ENCODE results near the gene PPP2R3A.
A peak's percentile ranks its signal among the peaks of the same experiment; 100 is the strongest.
"Not testable (repeated sequence)": the region's sequence is repeated elsewhere in the genome, so short reads cannot be mapped to it uniquely, and the experiment has no call there.

PPP2R3A gene

DNA sequence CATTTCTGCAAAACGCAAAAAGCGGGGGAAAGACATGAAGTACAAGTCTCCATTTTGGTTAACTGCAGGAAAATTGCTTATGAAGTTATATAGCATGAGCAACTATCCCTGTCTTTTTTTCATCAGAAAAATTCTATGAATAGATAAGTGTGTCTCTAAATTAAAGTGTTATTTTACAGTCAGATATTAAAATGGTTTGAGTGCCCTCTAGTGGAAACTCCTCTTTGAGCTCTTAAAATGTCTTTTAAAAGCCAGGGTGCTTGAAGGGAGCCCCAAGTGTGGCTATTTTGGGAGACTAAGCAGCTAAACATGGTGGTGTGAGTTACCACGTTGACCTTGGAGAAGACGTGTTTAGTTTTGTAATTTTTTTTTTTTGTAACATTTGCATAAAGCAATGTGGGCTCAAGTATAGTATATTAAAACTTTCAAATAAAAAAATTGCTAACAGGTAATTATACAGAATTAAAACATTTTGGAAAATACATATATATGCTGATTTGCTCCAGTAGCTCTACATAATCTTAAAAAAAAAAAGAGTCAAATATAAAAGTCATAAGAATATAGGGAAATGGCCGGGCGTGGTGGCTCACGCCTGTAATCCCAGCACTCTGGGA, 77.2 kb downstream of the PPP2R3A start:
- peak in 1 of 5 donors; percentile 12 for DNase-seq

DNA sequence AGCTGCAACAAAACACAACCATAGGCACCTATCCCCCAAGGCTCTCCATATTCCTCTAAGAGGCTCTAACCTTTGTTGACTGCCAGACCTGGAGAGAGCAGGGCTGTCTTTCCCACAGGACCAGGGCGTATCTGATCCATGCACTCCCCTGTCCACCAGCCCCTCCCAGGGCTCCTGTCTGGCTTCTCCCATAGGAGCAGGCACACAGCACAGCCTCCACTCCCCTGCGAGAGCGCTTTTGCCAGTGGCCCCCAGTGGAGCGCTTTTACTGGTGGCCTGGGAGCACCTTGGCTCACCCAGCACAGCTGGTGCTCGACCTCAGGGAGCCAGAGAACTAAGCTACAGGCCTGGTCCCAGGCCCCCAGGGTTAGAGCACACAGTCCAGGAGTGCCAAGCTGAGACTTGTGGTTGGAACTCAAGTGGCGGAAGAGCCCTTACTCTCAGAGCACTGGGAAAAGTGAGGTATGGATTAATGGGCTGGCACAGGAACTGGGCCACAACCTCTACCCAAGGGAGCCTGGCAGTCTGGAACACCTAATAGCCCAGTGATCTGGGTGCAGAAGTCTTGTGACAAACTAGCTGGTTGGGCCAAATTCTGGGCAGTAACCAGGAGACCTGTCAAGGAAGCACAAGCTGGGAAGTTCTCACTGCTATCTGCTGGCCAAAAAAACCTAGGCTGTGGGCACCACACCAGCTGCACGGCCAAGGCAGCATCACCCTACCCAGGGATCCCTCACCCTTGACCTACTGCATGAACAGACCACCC, 79.6 kb downstream of the PPP2R3A start:
- no peak for DNase-seq

DNA sequence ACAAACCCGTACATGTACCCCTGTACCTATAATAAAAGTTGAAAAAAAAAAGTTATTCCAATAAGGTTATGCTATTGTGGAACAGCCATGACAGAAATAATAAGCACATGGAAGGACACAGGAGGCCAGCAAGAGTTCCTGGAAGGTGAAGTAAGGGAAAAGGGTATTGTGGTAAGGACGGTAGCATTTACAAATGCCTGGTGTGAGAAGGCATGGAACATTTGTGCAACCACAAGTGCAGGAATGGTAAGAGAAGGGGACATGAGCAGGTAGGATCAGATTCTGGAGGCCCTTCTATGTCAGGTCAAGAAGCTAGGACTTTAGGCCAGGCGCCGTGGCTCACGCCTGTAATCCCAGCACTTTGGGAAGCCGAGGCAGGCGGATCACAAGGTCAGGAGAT, 82.5 kb downstream of the PPP2R3A start:
- no peak for DNase-seq

DNA sequence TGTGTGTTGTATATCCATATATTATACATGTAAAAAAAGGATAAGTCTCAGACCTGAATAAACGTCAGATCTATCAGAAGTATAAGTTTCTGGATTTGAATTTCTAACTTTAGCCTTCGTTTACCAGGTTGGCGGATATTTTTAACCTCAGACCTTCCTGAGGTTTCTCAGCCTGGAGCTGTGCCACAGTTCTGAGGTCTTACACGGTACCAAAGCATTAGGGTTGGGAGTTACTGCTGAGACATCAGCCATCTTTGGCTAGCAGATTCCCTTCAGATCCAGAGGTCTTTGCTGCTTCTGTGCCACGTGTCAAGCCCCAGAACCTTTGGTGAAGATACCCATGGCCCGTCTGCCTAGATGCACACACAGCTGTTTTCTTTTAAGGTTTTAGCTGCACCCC, 84.7 kb downstream of the PPP2R3A start:
- no peak for DNase-seq

DNA sequence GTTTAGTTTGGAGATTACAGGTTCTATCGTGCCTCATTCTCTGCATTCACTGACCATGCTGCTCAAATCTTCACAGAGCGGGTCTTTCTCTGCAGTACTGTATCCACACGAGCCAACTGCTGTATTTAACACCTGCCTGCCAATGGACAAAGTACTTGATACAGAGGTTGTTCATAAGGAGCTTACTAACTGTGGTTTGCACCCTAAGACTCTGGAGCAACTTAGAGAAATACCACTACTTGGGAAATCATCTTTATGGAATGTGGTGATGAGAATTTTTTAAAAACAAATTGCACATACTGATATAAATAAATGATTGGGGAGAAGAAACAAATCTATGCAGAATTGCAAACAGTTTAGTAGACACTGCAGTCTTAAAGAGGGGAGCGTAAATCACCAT, 90.0 kb downstream of the PPP2R3A start:
- no peak for DNase-seq

DNA sequence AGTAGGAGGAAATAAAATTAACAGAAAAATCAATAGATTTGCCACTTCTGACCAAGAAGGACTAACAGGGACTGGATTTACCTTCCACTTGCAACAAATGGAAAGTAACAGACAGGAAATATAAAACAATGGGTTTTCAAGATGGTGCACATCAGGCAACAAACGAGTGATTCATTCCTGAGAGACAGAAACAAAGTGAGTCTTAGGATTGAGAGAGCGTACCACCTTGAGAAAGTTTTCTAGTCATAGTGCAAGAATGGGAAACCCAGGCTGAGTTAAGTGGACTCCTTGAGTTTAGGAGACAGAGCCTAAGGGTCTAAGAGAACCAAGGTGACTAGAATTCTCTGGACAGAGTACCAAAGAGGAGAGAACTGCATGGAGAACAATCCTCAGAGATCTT, 101.7 kb downstream of the PPP2R3A start:
- no peak for DNase-seq

DNA sequence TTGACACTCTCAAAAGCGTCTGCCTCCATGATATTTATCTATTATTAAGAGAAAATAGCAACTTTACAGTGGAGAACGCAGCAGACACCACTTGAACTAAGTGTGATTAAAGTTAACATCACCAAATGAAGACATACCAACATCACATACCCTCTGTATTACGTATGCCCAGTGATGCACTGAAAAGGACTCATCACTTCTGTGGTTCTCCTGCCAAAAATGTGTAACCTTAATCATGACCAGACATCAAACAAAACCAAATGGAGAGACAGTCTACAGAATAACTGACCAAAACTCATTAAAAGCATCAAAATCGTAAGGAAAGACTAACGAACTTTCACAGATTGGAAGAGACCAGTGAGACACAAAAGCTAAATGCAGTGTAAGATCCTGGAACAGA, 103.2 kb downstream of the PPP2R3A start:
- no peak for DNase-seq

DNA sequence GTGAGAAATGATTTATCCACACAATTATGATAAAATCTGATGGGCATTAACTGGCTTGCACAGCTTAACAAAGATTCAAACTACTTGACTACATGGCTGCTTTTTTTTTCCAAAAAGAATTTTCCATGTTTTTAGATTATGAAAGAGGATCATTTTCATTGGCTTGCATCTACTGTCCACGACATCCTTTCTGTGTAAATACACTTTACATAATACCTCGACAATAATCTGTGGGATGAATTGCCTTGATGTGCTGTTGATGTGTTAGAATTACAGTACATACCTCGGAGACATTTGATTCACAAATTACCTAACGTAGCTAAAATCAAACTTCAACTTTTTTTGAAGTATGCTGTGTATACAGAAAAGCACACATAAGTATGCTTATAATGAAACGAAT, 104.4 kb downstream of the PPP2R3A start:
- no peak for DNase-seq

DNA sequence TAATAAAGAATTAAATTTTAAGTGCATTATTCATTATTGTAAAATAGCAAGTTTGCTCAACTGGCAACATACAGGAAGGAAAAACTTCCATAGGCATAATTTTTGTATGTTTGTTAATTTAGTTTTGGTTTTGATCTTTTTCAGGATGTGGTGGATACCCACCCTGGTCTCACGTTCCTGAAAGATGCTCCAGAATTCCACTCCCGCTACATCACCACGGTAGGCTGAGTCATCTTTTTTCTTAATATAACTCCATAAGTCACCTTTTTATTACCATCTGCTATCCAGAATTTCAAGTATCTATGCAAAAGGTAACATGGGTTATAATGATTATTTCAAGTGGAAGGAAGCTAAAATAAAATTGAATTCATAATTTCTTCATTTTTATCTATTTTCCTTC, 104.8 kb downstream of the PPP2R3A start:
- no peak for DNase-seq

DNA sequence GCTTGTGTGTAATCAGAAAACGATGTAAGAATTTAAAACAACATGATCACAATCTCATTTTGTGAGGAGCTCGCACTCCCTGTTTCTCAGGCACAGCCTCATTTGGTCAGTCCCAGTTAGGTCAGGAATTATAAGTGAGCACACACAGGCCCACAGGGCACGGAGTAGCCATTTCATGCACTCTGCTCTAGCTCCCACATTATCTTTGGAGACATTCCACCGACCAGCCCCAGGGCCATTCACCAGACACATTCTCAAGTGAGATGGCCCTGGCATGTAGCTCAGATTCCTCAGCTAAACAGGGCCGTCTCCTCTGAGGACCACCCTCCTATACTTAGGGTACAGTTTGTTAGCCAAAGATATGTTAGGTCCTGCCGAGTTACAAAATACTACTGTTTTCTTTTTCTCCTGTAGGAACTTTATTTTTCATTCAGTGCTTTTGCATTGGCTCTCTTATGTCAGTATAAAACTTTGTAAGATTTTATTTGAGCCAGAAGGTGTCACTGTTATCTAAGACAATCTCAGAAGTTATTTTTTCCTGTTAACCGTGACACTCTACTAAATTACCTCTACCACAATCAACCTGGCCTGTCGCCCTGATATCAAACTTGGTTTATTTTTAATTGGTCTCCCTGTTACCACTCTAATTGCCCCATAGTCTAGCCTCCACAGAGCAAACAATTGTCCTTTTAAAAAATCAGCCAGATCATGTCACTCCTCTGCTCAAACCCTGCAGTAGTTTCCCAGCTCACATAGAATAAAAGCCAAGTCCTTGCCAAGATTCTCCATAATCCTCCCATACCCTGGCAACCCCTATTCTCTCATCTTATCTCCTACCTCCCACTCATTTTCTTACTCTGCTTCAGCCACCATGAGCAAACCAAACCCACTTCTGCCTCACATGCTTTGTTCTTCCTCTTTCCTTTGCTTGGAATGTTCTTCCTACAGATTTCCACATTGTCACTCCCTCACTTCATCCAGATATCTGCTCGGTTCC, 105.7 kb downstream of the PPP2R3A start:
- DNase-seq: peak in 1 of 5 donors; percentile 2

DNA sequence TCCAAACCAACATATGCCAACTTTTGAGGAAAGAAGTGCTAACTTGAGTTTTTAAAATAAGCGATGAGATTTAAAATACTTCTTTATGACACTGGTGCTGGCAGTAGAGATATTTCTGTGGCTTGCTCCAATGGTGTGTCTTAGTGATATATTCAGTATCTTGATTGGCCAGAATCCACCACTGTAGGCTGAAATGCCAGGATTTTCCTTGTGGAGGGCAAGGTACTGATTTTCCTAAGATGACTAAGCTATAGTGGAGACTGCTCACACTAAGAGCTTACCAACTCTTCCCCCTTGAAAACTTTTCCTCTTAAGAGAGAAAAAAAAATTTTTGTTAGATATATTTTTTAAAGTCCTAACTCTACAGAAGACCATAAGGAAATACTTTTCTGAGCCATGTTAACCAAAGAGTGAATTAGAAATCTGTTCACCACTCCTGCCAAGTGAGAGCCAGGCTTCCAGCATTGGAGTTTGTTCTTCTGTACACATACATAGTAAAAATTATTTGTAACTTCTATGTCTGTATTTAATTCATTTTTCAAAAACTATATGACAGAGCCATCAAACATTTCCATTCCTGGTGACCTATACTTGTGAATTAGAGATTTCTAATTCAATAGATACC, 109.1 kb downstream of the PPP2R3A start:
- no peak for DNase-seq

DNA sequence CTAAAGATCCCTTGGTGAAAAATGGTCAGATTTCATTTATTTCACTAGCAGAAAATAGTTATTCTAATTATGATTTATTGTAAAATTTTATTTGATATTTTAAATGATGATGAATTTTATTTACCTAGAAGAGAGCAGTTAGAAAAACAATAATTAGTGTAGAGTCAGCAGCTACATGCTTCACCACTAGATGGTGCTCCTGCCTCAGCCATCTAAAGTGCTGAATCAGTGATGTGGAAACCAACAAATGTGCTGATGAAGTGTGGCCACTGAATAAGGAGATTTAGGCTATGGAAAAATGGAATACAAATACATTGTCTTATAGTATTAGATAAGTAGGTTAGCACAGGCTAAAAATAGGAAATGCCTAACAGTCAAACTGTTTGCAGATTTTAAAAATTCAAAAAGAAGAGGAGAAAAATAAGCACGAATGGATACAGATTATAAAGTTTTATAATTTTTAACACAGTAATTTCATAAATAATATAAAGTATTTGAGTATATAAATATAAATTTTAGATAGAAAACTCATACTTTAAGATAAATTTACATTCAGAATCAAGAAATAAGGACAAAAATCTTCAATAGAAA, 109.8 kb downstream of the PPP2R3A start:
- DNase-seq: peak; percentile 20 to 69 (median 51)

DNA sequence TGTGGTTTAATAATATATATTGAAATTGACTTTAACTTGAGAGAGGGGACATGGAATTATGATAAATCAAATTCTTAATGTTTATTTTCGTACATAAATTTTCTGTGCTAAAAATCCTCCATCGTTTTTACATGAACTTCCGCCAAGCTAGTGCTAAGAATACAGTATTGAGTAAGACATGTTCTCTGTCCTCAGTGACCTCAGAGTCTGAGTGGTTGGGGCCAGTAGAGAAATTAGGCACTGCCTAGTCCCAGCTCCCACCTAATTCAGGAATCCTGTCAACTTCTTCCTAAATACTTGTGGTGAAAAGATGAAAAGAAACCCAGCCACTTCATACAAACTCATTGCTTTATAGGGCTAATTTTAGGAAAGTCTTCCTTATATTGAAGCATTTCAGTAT, 110.3 kb downstream of the PPP2R3A start:
- DNase-seq: no peak

DNA sequence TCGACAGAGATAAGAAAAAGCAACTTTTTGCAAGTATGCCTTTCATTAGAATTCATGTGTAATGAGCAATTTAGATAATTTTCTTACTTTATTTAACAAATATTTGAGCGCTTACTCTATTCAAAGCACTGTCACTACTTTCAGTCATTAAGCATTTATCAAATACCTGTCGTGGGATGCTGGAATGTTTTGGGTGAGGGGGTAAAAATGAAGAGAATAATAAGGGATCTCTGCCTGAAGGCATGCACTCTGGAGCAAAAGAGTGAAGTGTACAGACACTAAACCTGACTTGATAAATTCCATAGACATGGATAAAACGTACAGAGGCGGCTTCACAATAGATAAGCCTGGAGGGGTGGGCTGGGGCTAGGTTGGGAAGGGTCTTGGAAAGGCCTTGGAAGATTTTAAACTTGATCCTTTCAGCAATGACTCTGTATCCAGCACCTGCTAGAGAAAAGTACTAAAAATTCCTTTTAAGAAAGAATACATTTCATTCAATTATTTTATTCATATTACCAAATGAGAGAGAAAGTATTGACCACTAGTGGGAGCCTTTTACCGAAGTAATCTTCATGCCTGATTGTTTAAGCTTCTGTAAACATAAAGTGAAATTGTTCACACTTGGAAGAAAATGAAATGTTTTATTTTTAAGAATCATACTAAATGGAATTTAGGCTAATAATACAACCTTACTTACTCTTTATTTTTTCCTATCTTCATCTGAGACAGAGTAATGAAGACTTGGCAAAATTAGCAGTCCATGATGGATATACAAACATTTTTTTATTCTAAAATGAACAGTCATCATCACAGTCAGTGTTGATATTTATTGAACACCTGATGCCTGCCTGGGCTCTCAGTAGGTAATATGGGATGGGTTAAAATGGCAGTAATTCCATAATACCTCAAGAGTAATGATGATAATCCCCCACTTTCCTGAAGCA, 113.2 kb downstream of the PPP2R3A start:
- peak in 1 of 5 donors; percentile 15 for DNase-seq

DNA sequence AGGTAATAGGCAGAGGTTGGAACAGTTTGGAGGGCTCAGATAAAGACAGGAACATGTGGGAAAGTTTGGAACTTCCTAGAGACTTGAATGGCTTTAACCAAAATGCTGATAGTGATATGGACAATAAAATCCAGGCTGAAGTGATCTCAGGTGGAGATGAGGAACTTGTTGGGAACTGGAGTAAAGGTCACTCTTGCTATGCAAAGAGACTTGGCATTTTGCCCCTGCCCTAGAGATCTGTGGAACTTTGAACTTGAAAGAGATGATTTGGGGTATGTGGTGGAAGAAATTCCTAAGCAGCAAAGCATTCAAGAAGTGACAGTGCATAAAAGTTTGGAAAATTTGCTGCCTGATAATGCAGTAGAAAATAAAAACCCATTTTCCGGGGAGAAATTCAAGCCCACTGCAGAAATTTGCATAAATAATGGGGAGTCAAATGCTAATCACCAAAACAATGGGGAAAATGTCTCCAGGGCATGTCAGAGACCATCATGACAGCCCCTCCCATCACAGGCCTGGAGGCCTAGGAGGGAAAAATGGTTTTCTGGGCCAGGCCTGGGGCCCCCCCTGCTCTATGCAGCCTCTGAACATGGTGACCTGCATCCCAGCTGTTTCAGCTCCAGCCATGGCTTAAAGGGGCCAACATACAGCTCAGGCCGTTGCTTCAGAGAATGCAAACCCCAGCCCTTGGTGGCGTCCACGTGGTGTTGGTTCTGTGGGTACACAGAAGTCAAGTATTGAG, 118.3 kb downstream of the PPP2R3A start:
- DNase-seq: not testable (repeated sequence)

DNA sequence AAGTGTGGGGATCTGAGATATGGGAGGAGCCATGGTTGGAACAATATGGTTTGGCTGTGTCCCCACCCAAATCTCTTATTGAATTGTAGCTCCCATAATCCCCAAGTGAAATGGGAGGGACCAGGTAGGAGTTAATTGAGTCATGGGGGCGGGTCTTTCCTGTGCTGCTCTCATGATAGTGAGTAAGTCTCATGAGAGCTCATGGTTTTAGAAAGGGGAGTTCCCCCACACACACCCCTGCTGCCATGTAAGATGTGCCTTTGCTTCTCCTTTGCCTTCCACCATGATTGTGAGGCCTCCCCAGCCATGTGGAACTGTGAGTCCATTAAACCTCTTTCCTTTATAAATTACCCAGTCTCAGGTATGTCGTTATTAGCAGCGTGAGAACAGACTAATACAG, 119.5 kb downstream of the PPP2R3A start:
- DNase-seq: not testable (repeated sequence)

DNA sequence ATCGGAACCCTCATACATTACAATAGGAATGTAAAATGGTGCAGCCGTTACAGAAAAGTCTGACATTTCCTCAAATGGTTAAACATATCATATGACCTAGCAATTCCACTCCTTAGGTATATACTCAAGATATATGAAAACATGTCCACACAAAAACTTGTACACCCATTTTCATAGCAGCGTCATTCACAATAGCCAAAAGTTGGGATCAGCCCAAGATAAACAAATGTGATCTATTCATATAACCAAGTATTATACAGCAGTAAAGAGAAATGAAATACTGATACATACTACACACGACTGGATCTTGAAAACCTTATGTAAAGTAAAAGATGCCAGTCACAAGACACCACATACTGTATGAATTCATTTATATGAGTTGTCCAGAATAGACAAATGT, 128.2 kb downstream of the PPP2R3A start:
- no peak for DNase-seq

DNA sequence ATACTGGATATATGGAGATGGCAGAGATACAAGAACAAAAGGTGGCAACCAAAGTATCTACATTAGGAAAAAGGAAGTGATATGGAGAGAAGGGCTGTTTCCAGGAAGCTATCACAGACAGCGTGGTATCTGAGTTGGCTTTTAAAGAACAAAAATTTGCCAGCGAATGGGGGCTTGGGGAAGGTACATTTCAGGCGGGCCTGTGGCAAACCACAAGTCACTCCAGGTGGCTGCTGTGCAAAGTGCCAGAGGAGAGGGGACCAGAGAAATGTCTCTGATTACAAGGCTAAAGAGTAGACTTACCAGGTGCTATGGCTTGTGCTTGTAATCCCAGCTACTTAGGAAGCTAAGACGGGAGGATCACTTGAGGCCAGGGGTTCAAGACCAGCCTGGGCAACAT, 139.5 kb downstream of the PPP2R3A start:
- no peak for DNase-seq

DNA sequence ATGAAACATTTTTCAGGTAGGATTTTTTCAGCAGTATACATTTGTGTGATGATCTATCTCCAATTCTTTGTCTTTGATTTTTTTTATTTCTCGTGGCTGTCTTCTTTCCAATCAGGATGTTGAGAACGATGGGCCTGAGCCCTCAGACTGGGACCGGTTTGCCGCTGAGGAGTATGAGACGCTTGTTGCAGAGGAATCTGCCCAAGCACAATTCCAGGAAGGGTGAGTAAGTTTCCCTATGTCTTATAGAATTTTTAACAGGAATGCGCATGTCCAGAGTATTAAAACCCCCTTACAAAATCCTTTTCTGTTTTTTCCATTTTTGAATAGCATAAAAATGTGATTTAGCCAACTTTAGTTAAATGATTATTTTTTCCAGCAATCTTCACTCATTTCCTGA, 140.6 kb downstream of the PPP2R3A start:
- no peak for DNase-seq

DNA sequence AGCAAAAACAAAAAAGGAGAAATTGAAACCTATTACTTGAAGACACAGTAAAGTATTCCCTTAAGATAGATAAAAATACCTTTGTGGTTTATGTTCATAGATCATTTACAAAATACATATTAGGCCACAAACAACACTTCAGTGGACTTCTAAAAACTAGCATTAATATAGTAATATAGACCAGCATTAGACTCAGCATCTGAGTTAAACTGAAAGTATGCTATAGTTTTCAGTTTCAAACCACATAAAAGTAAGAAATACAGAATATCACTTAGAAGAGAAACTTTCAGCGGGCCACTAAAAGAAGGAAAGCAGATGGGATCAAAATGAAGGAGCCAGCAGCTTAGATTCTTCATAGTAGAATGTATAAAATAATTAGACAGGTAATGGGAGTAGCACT, 144.0 kb downstream of the PPP2R3A start:
- DNase-seq: peak in 1 of 5 donors; percentile 12

DNA sequence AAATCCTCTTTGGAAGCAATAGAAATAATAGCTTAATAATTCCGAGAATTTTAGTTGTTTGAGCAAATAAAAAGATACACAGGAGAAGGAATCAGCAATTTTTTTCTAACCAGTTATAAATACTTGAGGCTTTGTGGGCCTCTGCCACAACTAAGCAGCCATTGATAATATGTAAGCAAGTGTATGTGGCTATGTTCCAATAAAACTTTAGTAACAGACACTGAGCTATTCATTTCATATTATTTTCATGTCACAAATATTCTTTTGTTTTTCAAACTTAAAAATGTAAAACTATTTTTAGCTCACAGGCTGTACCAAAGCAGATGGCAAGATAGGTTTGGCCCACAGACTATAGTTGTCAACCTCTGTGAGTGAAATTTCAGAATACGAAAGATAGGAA, 145.0 kb downstream of the PPP2R3A start:
- DNase-seq: no peak

Data from T-helper 1 cell (primary cell).